ENCODE results near the gene ADGRG1. TPM values are rescaled to one million over a fixed set of nuclear protein-coding genes. Genes with fewer than 3 reads are reported as not detected.

ADGRG1 gene
- total RNA-seq, 1 experiment from 2014 or later = 13.1 TPM

DNA sequence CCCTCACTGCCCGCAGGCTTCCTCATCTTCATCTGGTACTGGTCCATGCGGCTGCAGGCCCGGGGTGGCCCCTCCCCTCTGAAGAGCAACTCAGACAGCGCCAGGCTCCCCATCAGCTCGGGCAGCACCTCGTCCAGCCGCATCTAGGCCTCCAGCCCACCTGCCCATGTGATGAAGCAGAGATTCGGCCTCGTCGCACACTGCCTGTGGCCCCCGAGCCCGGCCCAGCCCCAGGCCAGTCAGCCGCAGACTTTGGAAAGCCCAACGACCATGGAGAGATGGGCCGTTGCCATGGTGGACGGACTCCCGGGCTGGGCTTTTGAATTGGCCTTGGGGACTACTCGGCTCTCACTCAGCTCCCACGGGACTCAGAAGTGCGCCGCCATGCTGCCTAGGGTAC, 35.0 kb downstream of the ADGRG1 start:
- no peak overlapping the region for H3K27ac ChIP-seq (ENCODE audit: low read length)
- no peak overlapping the region for H3K4me3 ChIP-seq (ENCODE audit: low read depth in 2 of 2, low read length in 2 of 2)
- in situ Hi-C loops (cut with HindIII; ENCODE audit: low pct_unique_long_range_greater_than_20kb, low sequenced_read_pairs) = no loop called here
- ATAC-seq (no peak), DNase-seq (ENCODE audit: low read depth, low spot score) (no peak)
- ChIA-PET CTCF (interaction anchor here (0.6 kb wide), 1 partner anchor 13 kb away, joined by 4 read pairs; no protein-coding TSS in a partner anchor), POLR2A (no interaction called here)
- intact Hi-C loops (cut with micrococcal nuclease; ENCODE audit: unreplicated experiment) = no loop called here
- TF ChIP-seq POLR2AphosphoS5 (IDR thresholded peaks at IDR 0.05; ENCODE audit: low read depth, low read length) (no peak), TCF7L2 (IDR thresholded peaks at IDR 0.05; ENCODE audit: low read depth, low read length) (no peak)
- no peaks in the 10 kb centered on the region for H3K36me3 ChIP-seq (ENCODE audit: control insufficient read depth, insufficient read depth, low read length)
- H3K9me3 ChIP-seq (ENCODE audit: control insufficient read depth, insufficient read depth, low read depth, low read length) = no peaks in the 10 kb centered on the region
- H3K4me1 ChIP-seq (ENCODE audit: control insufficient read depth, insufficient read depth, low read length) = no peaks in the 10 kb centered on the region
- no TSS peak for BruUV-seq (replicated peaks)
- H3K27me3 ChIP-seq (ENCODE audit: control insufficient read depth, insufficient read depth, low read length) = no peaks in the 10 kb centered on the region

DNA sequence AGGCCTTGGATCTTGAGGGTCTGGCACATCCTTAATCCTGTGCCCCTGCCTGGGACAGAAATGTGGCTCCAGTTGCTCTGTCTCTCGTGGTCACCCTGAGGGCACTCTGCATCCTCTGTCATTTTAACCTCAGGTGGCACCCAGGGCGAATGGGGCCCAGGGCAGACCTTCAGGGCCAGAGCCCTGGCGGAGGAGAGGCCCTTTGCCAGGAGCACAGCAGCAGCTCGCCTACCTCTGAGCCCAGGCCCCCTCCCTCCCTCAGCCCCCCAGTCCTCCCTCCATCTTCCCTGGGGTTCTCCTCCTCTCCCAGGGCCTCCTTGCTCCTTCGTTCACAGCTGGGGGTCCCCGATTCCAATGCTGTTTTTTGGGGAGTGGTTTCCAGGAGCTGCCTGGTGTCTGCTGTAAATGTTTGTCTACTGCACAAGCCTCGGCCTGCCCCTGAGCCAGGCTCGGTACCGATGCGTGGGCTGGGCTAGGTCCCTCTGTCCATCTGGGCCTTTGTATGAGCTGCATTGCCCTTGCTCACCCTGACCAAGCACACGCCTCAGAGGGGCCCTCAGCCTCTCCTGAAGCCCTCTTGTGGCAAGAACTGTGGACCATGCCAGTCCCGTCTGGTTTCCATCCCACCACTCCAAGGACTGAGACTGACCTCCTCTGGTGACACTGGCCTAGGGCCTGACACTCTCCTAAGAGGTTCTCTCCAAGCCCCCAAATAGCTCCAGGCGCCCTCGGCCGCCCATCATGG, 35.7 kb downstream of the ADGRG1 start:
- no peak for DNase-seq (ENCODE audit: low read depth, low spot score)
- H3K4me3 ChIP-seq (ENCODE audit: low read depth in 2 of 2, low read length in 2 of 2) = no peak overlapping the region
- ATAC-seq = peak; percentile 37; the same call in 1 of the 2 replicates
- no peak for TF ChIP-seq POLR2AphosphoS5 (IDR thresholded peaks at IDR 0.05; ENCODE audit: low read depth, low read length)
- TF ChIP-seq, protein P1, sequence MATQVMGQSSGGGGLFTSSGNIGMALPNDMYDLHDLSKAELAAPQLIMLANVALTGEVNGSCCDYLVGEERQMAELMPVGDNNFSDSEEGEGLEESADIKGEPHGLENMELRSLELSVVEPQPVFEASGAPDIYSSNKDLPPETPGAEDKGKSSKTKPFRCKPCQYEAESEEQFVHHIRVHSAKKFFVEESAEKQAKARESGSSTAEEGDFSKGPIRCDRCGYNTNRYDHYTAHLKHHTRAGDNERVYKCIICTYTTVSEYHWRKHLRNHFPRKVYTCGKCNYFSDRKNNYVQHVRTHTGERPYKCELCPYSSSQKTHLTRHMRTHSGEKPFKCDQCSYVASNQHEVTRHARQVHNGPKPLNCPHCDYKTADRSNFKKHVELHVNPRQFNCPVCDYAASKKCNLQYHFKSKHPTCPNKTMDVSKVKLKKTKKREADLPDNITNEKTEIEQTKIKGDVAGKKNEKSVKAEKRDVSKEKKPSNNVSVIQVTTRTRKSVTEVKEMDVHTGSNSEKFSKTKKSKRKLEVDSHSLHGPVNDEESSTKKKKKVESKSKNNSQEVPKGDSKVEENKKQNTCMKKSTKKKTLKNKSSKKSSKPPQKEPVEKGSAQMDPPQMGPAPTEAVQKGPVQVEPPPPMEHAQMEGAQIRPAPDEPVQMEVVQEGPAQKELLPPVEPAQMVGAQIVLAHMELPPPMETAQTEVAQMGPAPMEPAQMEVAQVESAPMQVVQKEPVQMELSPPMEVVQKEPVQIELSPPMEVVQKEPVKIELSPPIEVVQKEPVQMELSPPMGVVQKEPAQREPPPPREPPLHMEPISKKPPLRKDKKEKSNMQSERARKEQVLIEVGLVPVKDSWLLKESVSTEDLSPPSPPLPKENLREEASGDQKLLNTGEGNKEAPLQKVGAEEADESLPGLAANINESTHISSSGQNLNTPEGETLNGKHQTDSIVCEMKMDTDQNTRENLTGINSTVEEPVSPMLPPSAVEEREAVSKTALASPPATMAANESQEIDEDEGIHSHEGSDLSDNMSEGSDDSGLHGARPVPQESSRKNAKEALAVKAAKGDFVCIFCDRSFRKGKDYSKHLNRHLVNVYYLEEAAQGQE (IDR thresholded peaks at IDR 0.05; ENCODE audit: insufficient read depth in 1 of 2, low read depth in 2 of 2, low read length in 1 of 2) = no peak
- TF ChIP-seq SIN3A (IDR thresholded peaks at IDR 0.05; ENCODE audit: borderline replicate concordance, insufficient read depth, low read depth, low read length) = no peak
- TF ChIP-seq, protein P2, sequence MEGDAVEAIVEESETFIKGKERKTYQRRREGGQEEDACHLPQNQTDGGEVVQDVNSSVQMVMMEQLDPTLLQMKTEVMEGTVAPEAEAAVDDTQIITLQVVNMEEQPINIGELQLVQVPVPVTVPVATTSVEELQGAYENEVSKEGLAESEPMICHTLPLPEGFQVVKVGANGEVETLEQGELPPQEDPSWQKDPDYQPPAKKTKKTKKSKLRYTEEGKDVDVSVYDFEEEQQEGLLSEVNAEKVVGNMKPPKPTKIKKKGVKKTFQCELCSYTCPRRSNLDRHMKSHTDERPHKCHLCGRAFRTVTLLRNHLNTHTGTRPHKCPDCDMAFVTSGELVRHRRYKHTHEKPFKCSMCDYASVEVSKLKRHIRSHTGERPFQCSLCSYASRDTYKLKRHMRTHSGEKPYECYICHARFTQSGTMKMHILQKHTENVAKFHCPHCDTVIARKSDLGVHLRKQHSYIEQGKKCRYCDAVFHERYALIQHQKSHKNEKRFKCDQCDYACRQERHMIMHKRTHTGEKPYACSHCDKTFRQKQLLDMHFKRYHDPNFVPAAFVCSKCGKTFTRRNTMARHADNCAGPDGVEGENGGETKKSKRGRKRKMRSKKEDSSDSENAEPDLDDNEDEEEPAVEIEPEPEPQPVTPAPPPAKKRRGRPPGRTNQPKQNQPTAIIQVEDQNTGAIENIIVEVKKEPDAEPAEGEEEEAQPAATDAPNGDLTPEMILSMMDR (IDR thresholded peaks at IDR 0.05) = no peak; the same call in 1 of the 2 replicates
- no peak for TF ChIP-seq TCF7L2 (IDR thresholded peaks at IDR 0.05; ENCODE audit: low read depth, low read length)
- no TSS peak for BruUV-seq (replicated peaks)
- in situ Hi-C loops (cut with HindIII; ENCODE audit: low pct_unique_long_range_greater_than_20kb, low sequenced_read_pairs) (no loop called here), intact Hi-C loops (cut with micrococcal nuclease; ENCODE audit: unreplicated experiment) (no loop called here)
- POLR2A ChIA-PET = no interaction called here
- H3K27ac ChIP-seq (ENCODE audit: low read length) = no peak overlapping the region
- CTCF ChIA-PET = interaction anchor here (0.7 kb wide), 1 partner anchor 71 kb away, joined by 9 read pairs; the partner anchor contains the start of gene KATNB1
- H3K4me1 ChIP-seq (ENCODE audit: control insufficient read depth, insufficient read depth, low read length) = no peaks in the 10 kb centered on the region
- no peaks in the 10 kb centered on the region for H3K36me3 ChIP-seq (ENCODE audit: control insufficient read depth, insufficient read depth, low read length)
- H3K27me3 ChIP-seq (ENCODE audit: control insufficient read depth, insufficient read depth, low read length) = no peaks in the 10 kb centered on the region
- no peaks in the 10 kb centered on the region for H3K9me3 ChIP-seq (ENCODE audit: control insufficient read depth, insufficient read depth, low read depth, low read length)

DNA sequence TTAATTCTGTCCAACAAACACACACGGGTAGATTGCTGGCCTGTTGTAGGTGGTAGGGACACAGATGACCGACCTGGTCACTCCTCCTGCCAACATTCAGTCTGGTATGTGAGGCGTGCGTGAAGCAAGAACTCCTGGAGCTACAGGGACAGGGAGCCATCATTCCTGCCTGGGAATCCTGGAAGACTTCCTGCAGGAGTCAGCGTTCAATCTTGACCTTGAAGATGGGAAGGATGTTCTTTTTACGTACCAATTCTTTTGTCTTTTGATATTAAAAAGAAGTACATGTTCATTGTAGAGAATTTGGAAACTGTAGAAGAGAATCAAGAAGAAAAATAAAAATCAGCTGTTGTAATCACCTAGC, 36.2 kb downstream of the ADGRG1 start:
- H3K27me3 ChIP-seq (ENCODE audit: control insufficient read depth, insufficient read depth, low read length) = no peaks in the 10 kb centered on the region
- BruUV-seq (replicated peaks) = no TSS peak
- no peaks in the 10 kb centered on the region for H3K36me3 ChIP-seq (ENCODE audit: control insufficient read depth, insufficient read depth, low read length)
- in situ Hi-C loops (cut with HindIII; ENCODE audit: low pct_unique_long_range_greater_than_20kb, low sequenced_read_pairs) = no loop called here
- no peak for ATAC-seq
- H3K27ac ChIP-seq (ENCODE audit: low read length) = no peak overlapping the region
- DNase-seq (ENCODE audit: low read depth, low spot score) = no peak
- no peaks in the 10 kb centered on the region for H3K4me1 ChIP-seq (ENCODE audit: control insufficient read depth, insufficient read depth, low read length)
- no peaks in the 10 kb centered on the region for H3K9me3 ChIP-seq (ENCODE audit: control insufficient read depth, insufficient read depth, low read depth, low read length)
- POLR2A ChIA-PET = no interaction called here
- no peak overlapping the region for H3K4me3 ChIP-seq (ENCODE audit: low read depth in 2 of 2, low read length in 2 of 2)
- CTCF ChIA-PET = interaction anchor here (0.7 kb wide), 1 partner anchor 71 kb away, joined by 9 read pairs; the partner anchor contains the start of gene KATNB1
- intact Hi-C loops (cut with micrococcal nuclease; ENCODE audit: unreplicated experiment) = no loop called here
- TF ChIP-seq, protein P2 (IDR thresholded peaks at IDR 0.05) = no peak
- TF ChIP-seq SIN3A (IDR thresholded peaks at IDR 0.05; ENCODE audit: borderline replicate concordance, insufficient read depth, low read depth, low read length) (no peak), POLR2AphosphoS5 (IDR thresholded peaks at IDR 0.05; ENCODE audit: low read depth, low read length) (no peak), TCF7L2 (IDR thresholded peaks at IDR 0.05; ENCODE audit: low read depth, low read length) (no peak)
- TF ChIP-seq, protein P1 (IDR thresholded peaks at IDR 0.05; ENCODE audit: insufficient read depth in 1 of 2, low read depth in 2 of 2, low read length in 1 of 2) = no peak
